NCI-H510A treated with DMSO at 0.1 percent for 48 hours (cell line): ENCODE data around the gene RANBP17.

Experiments used
- DNase-seq: peaks from one replicate; lab custom pipeline; 2025; lab: John Stamatoyannopoulos, UW

The RANBP17 gene

GRCh38 chr5:171093598-171093997, 231.8 kb downstream of the RANBP17 start:
- no peak for DNase-seq

DNA sequence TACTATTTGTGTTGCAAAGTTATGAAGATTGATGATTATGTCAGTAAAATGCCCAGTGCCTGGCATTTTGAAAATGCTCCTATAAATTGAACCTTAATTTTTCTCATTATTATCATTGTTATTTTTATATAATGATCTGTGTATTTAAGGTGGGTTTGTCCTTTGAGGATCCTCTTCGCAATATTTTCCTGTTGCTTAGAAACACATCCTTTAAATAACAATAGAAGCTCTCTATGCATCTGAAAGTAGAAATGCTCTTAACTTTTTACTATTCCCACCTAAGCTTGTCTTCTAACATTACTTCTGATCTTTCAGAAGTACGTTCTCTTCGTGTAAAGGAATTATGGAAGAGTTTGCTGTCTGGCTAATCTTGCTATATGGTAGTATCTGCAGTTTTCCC, 232.5 kb downstream of the RANBP17 start:
- no peak for DNase-seq

DNA sequence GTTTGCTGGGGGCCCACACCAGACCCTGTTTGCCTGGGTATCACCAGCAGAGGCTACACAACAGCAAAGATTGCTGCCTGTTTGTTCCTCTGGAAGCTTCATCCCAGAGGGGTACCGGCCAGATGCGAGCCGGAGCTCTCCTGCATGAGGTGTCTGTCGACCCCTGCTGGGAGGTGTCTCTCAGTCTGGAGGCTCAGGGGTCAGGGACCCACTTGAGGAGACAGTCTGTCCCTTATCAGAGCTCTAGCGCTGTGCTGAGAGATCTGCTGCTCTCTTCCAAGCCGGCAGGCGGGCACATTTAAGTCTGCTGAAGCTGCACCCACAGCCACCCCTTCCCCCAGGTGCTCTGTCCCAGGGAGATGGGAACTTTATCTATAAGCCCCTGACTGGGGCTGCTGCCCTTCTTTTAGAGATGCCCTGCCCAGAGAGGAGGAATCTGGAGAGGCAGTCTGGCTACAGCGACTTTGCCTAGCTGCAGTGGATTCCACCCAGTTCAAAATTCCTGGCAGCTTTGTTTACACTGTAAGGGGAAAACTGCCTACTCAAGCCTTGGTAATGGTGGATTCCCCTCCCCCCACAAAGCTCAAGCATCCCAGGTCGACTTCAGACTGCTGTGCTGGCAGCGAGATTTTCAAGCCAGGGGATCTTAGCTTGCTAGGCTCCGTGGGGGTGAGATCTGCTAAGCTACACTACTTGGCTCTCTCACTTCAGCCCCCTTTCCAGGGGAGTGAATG, 241.2 kb downstream of the RANBP17 start:
- no peak for DNase-seq

GRCh38 chr5:171107669-171108068, 245.9 kb downstream of the RANBP17 start:
- DNase-seq: no peak

- DNase-seq: no peak
Observed at GRCh38 chr5:171115519-171115918, 253.7 kb downstream of the RANBP17 start.

DNA sequence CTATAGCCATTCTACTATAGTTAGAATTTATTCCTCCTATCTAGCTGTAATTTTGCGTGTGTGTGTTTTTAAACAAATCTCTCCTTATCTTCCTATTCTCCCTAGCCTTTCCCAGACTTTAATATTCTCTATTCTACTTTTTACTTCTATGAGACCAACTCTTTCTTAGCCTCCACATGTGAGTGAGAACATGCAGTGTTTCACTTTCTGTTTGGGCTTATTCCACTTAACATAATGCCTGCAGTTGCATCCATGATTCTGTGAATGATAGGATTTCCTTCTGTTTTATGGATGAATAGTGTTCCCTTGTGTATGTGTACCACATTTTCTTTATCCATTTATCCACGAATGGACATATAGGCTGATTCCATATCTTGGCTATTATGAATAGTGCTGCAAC, 254.9 kb downstream of the RANBP17 start:
- DNase-seq: no peak

- no peak for DNase-seq
Observed at GRCh38 chr5:171120986-171121622, 259.3 kb downstream of the RANBP17 start.

DNA sequence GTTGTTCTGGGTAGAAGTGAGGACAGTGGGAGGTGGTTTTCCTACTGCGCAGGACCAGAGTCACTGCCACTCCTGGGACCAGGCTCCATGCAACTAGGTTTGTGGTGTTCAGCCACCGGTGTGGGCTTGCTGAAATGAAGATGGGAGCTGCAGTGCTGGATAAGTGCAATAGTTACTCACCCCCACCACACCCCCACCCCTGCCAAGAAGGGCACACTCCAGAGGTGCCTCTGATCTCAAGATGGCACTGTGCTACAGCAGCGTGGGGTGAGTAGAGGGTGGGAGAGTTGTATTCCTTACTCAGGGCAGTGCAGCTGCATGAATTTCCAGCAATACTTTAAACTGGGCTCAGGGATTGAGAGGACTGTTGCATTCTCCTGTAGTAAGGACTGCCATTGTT, 259.8 kb downstream of the RANBP17 start:
- DNase-seq: no peak

DNA sequence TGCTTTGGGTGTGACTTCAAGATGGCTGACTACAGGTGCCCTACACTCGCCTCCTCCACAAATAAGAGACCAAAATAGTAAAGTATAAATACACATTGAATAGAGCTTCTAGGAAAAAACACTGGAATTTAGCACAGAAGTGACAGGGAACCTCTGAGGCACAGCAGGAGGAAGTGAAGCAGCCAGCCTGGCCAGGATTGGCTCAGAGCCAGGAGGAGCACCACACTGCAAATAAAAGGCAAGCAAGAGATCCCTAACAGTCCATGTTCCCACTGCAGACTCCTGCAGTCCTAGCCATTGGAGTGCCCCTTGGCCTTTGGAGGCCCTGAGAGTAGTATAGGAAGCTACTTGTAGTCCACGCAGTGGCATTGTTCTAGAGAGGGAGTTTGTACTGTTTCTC, 260.6 kb downstream of the RANBP17 start:
- peak; percentile 15 for DNase-seq

- no peak for DNase-seq
Observed at GRCh38 chr5:171123417-171123816, 261.6 kb downstream of the RANBP17 start.

- DNase-seq: no peak
Observed at GRCh38 chr5:171127314-171127713, 265.5 kb downstream of the RANBP17 start.

DNA sequence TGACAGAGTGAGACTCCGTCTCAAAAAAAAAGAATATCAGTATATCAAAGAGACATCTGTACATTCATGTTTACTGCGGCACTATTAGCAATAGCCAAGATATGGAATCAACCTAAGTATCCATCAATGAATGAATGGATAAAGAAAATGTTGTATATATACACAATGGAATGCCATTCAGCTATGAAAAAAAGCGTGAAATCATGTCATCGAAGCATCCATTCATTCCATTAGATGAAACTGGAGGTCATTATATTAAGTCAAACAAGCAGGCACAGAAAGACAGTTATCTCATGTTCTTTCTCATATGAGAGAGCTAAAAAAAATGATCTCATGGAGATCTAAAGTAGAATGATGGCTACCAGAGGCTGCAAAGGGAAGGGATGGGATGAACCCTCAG, 266.3 kb downstream of the RANBP17 start:
- no peak for DNase-seq

- no peak for DNase-seq
Observed at GRCh38 chr5:171129308-171129707, 267.5 kb downstream of the RANBP17 start.

DNA sequence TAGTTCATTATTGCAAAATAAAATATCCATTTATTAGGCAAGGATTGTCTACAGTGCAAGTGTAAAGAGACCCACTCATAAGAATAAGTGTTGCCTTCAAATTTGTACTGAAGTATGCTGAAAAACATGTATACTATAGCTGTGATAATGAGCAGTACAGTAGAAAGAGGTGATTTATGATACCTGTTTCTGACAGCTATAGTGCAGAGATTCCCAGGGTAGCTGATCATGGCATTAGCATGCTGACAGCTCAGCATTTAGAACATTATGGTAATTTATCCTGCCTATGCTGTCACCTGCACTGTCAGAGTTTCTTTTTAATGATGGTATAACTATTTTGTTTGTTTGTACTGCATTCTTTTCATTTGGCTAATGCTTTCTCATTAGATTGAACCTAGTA, 269.7 kb downstream of the RANBP17 start:
- DNase-seq: no peak

DNA sequence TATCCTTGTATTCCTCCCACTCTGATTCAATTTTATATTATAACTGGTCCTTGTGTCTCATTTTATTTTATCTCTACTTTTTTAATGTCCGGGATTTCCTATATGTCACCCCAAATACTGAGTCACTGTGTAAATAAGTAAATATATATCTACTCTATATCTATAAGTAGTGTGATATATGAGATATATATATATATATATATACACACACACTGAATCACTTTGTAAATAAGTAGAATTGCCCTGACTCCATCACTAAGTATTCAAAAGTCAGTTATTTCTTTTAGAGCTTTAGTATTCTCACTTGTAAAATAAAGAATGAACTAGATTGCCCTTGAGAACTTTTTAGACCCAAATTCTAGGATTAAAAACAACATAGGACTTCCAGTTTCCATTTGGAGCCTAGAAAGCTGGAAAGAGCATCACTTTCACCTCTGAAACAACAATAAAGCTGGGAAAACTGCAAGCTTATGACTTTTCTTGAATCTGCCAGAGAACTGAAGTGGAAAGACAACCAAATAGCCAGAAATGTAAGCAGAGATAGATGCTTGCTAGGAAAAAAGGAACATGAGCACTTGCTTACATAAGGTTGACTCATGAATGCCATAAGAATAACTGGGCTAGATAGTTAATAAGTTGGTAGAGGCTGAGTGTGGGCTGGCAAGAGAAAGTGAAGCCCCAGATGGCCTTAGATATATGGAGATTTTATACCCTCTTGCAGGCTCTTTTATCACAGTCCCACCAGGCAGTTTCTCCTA, 276.1 kb downstream of the RANBP17 start:
- DNase-seq: no peak

GRCh38 chr5:171139227-171139626, 277.4 kb downstream of the RANBP17 start:
- no peak for DNase-seq

DNA sequence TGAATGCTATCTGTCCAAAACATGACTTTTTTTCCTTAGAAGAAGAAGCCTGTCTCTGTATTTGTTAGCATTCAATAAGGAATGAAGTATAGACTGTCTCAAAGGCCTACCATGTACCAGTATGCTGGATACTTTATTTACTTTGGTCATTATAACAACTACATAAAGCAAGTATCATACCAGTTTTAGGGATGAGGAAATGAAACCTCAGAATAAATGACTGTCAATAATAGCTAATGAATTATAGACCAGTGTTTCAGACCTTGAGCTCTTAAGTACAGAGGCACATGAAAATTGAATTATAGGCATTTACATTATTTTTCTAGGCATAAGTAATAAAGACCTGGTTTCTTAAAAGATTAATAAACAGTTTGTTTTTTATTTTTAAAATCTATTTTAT, 280.8 kb downstream of the RANBP17 start:
- DNase-seq: no peak

GRCh38 chr5:171143171-171143570, 281.4 kb downstream of the RANBP17 start:
- DNase-seq: no peak

DNA sequence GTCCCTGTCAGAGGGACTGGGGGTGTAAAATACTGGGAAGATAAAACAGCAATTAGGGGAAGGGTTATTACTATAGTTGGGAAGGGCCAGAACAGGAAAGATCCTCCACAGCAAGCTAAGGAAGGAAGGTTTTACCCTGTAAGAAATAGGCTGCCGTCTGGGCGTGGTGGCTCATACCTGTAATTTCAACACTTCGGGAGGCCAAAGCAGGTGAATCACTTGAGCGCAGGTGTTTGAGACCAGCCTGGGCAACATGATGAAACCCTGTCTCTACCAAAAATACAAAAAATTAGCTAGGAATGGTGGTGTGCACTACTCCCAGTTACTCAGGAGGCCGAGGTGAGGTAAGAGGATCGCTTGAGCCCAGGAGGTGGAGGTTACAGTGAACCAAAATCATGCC, 282.1 kb downstream of the RANBP17 start:
- DNase-seq: no peak

- no peak for DNase-seq
Observed at GRCh38 chr5:171149333-171149732, 287.5 kb downstream of the RANBP17 start.

DNA sequence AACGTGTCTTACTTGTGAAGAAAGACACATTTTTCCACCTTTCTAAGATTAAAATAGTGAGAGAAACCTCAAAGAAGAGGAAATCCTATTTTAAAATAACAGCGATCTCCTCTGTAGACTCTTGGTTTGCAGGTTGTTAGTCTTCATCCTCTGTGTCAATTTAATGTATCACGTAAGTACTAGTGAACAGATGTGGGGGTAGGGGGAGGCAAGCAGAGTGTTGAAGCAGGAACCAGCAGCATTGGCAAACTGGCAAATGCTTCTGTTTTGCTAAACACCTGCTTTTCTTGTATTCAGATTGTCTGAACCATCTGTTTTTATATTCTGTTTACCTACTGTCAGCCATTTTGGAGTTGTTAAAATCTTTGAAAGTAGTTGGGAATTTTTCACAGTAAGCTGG, 288.0 kb downstream of the RANBP17 start:
- no peak for DNase-seq

DNA sequence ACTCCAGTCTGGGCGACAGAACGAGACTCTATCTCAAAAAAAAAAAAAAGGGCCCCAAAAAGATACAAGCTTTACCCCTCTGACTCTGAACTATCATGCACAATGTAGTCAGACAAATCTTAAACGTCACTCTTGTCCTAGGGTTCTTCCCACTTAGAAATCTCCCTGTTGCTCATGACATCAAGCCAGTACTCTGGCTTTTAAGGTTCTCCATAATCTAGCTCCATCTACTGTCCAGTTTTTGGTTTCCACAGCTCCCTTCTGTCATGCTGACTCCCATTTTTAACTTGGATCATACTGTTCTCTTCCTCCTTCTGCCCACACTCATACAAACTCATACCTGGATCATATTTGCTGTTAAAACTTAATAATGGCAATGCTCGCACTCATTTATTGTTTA, 290.6 kb downstream of the RANBP17 start:
- no peak for DNase-seq

DNA sequence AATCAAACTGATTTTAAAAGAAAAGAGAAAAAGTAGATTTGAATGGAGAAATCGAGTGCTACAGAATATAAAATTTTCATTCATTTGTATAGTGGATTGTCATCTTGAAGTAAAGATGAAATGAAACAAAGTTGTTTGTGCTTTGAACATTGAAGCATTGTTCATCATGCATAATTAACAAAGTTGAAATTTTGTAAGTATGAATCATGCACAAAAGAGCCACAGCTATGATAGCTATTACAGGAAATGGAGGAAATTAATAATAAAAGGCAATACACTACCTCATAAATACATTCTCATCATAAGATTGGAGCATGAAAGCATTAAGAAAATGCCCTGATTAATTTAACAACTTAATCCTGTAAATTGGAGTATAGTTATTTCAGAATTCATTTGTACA, 293.8 kb downstream of the RANBP17 start:
- DNase-seq: no peak
